HepG2 (cell line): ENCODE results near the gene ZXDC. TPM values are rescaled to one million over a fixed set of nuclear protein-coding genes. Genes with fewer than 3 reads are reported as not detected.

Experiments used
- ASH2L ChIP-seq: fragments of 300-600, 200-600 bp; sonication (generic); IDR thresholded peaks from 2 replicates; pipeline ENCODE4 v1.7.0; 2017; ENCODE audit warnings: low read depth, mild to moderate bottlenecking, moderate library complexity, mixed read lengths, low read length; ENCODE audit not compliant: insufficient read length
- CENPT ChIP-seq: sonication (generic); formaldehyde crosslinking; IDR thresholded peaks from 2 replicates; pipeline ENCODE4 v1.8.0; 2022; ENCODE audit warnings: low read depth, mild to moderate bottlenecking, moderate library complexity, missing genetic modification reagents
- HDAC1 ChIP-seq: sonication (generic); formaldehyde crosslinking; IDR thresholded peaks from 2 replicates; pipeline ENCODE4 v1.5.1; 2020; ENCODE audit warnings: mild to moderate bottlenecking, missing genetic modification reagents
- KLF13 ChIP-seq: sonication (generic); formaldehyde crosslinking; IDR thresholded peaks from 2 replicates; pipeline ENCODE4 v1.4.0; 2020; ENCODE audit warnings: mild to moderate bottlenecking, missing genetic modification reagents
- NCOR1 ChIP-seq: fragments of 200-600 bp; sonication (generic); IDR thresholded peaks from 2 replicates; pipeline ENCODE4 v1.7.0; 2017; ENCODE audit warnings: antibody characterized with exemption, low read length, borderline replicate concordance
- PCBP1 ChIP-seq: fragments of 200-400 bp; formaldehyde crosslinking; IDR thresholded peaks from 2 replicates; pipeline ENCODE4 v1.6.1; 2017; ENCODE audit warnings: mild to moderate bottlenecking, low read depth, low read length, borderline replicate concordance
- RFXANK ChIP-seq: IDR thresholded peaks from 2 replicates; pipeline ENCODE4 v1.6.1; 2016
- SIN3A ChIP-seq: IDR thresholded peaks from 2 replicates; pipeline ENCODE4 v1.6.1; 2011; ENCODE audit warnings: low read depth, mild to moderate bottlenecking, control low read depth, low read length, borderline replicate concordance
- SMC3 ChIP-seq: IDR thresholded peaks from 2 replicates; pipeline ENCODE4 v1.6.1; 2011; ENCODE audit warnings: low read length, improper control_type of control experiment
- SPEN ChIP-seq: sonication (generic); formaldehyde crosslinking; IDR thresholded peaks from 2 replicates; pipeline ENCODE4 v1.5.1; 2020; ENCODE audit warnings: low read depth, mild to moderate bottlenecking, missing genetic modification reagents
- SSRP1 ChIP-seq: IDR thresholded peaks from 2 replicates; pipeline ENCODE4 v1.6.1; 2016; ENCODE audit warnings: control low read depth
- STAG1 ChIP-seq: sonication (generic); formaldehyde crosslinking; IDR thresholded peaks from 2 replicates; pipeline ENCODE4 v1.4.0; 2020; ENCODE audit warnings: missing genetic modification reagents
- TP53 ChIP-seq: sonication (generic); formaldehyde crosslinking; conservative IDR thresholded peaks from 2 replicates; pipeline ENCODE4 v1.4.0; 2020; ENCODE audit warnings: missing genetic modification reagents
- ZNF3 ChIP-seq: IDR thresholded peaks from 2 replicates; pipeline ENCODE4 v1.7.0; 2017; ENCODE audit warnings: inconsistent platforms
- ZNF441 ChIP-seq: sonication (generic); formaldehyde crosslinking; IDR thresholded peaks from 2 replicates; pipeline ENCODE4 v1.7.0; 2021; ENCODE audit warnings: missing genetic modification reagents, borderline replicate concordance
- ZNF746 ChIP-seq: sonication (generic); formaldehyde crosslinking; IDR thresholded peaks from 2 replicates; pipeline ENCODE4 v1.8.0; 2022; ENCODE audit warnings: mild to moderate bottlenecking, missing genetic modification reagents
- polyA plus RNA-seq, 8 experiments: library from polyadenylated mRNA; depleted of rRNA in 3 of 8; stranded (reverse) in 7 of 8; unstranded in 1 of 8; fragments of >200 nt; fragmentation: Illumina TruSeq in 4 of 8; extraction: Trizol in 4 of 8; gene quantifications; 2 replicates each; pipeline versions ENCODE4 v1.2.1 to v1.2.3, GENCODE V29; 2011 to 2016; ENCODE audit warnings: low read depth in 4 of 8, missing spikeins in 1 of 8, mixed read lengths in 1 of 8; ENCODE audit not compliant: insufficient read depth in 1 of 8
- total RNA-seq, 5 experiments: library from RNA; depleted of rRNA; stranded (reverse); fragments of >200 nt; fragmentation: Illumina TruSeq; extraction: Trizol; gene quantifications; 2 replicates each; pipeline ENCODE4 v1.2.3, GENCODE V29; 2016; ENCODE audit warnings: low read depth in 1 of 5
- TF ChIP-seq, protein P1 (sequence below): sonication (generic); formaldehyde crosslinking; IDR thresholded peaks from 2 replicates; pipeline ENCODE4 v1.4.0; 2020; ENCODE audit warnings: missing genetic modification reagents
- TF ChIP-seq, protein P2 (sequence below): sonication (generic); formaldehyde crosslinking; conservative IDR thresholded peaks from 2 replicates; pipeline ENCODE4 v1.4.0; 2020; ENCODE audit warnings: missing genetic modification reagents
- TF ChIP-seq, protein P3 (sequence below): IDR thresholded peaks from 2 replicates; pipeline ENCODE4 v1.6.1; 2016; ENCODE audit warnings: missing genetic modification reagents, missing compliant biosample characterization
- TF ChIP-seq, protein P4 (sequence below): IDR thresholded peaks from 2 replicates; pipeline ENCODE4 v1.6.1; 2016; ENCODE audit warnings: low read depth
- TF ChIP-seq, protein P5 (sequence below): sonication (generic); formaldehyde crosslinking; IDR thresholded peaks from 2 replicates; pipeline ENCODE4 v1.4.0; 2020; ENCODE audit warnings: mild to moderate bottlenecking, missing genetic modification reagents
- TF ChIP-seq, protein P6 (sequence below): sonication (generic); formaldehyde crosslinking; IDR thresholded peaks from 2 replicates; pipeline ENCODE4 v1.8.1; 2023; ENCODE audit warnings: mild to moderate bottlenecking, inconsistent platforms, moderate library complexity, missing genetic modification reagents, borderline replicate concordance

The ZXDC gene
- total and polyA plus RNA-seq, 2 of the 13 experiments (the other 11 are each of a cell fraction or from before 2014, with no cell fraction given), result 17.6 to 21.2 TPM

DNA sequence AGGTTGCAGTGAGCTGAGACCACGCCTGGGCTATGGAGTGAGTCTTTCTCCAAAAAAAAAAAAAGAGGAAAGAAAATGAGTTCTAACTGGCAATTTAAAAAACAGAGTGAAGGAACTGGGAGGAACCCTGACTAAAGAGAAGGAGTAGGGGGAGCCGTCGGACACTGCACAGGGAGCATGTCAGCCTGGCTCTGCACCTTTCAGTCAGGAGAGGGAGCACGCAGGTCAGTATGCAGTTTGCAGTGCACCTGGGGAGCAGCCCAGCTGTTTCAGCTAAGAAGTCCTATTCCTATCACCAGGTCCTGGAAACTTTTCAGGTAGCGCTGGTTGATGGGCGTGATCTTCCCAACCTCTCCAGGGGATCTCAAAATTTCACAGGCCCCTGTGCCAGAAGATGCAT is 14.9 kb upstream of the ZXDC start (continued):
- TF ChIP-seq, protein P1, sequence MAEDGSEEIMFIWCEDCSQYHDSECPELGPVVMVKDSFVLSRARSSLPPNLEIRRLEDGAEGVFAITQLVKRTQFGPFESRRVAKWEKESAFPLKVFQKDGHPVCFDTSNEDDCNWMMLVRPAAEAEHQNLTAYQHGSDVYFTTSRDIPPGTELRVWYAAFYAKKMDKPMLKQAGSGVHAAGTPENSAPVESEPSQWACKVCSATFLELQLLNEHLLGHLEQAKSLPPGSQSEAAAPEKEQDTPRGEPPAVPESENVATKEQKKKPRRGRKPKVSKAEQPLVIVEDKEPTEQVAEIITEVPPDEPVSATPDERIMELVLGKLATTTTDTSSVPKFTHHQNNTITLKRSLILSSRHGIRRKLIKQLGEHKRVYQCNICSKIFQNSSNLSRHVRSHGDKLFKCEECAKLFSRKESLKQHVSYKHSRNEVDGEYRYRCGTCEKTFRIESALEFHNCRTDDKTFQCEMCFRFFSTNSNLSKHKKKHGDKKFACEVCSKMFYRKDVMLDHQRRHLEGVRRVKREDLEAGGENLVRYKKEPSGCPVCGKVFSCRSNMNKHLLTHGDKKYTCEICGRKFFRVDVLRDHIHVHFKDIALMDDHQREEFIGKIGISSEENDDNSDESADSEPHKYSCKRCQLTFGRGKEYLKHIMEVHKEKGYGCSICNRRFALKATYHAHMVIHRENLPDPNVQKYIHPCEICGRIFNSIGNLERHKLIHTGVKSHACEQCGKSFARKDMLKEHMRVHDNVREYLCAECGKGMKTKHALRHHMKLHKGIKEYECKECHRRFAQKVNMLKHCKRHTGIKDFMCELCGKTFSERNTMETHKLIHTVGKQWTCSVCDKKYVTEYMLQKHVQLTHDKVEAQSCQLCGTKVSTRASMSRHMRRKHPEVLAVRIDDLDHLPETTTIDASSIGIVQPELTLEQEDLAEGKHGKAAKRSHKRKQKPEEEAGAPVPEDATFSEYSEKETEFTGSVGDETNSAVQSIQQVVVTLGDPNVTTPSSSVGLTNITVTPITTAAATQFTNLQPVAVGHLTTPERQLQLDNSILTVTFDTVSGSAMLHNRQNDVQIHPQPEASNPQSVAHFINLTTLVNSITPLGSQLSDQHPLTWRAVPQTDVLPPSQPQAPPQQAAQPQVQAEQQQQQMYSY (CRISPR knock-in tag), result no peak
- TF ChIP-seq, protein P2, sequence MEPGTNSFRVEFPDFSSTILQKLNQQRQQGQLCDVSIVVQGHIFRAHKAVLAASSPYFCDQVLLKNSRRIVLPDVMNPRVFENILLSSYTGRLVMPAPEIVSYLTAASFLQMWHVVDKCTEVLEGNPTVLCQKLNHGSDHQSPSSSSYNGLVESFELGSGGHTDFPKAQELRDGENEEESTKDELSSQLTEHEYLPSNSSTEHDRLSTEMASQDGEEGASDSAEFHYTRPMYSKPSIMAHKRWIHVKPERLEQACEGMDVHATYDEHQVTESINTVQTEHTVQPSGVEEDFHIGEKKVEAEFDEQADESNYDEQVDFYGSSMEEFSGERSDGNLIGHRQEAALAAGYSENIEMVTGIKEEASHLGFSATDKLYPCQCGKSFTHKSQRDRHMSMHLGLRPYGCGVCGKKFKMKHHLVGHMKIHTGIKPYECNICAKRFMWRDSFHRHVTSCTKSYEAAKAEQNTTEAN (CRISPR knock-in tag), result no peak
- TF ChIP-seq SPEN (CRISPR knock-in tag), result no peak
- TF ChIP-seq, protein P3, sequence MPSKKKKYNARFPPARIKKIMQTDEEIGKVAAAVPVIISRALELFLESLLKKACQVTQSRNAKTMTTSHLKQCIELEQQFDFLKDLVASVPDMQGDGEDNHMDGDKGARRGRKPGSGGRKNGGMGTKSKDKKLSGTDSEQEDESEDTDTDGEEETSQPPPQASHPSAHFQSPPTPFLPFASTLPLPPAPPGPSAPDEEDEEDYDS (CRISPR knock-in tag), result no peak
- no peak for TF ChIP-seq RFXANK (CRISPR knock-in tag)
- TF ChIP-seq ZNF3 (CRISPR knock-in tag), result no peak
- no peak for TF ChIP-seq CENPT
- peak; percentile 65 for TF ChIP-seq STAG1 (CRISPR knock-in tag)
- no peak for TF ChIP-seq ASH2L
- no peak for TF ChIP-seq ZNF746 (CRISPR knock-in tag)
- no peak for TF ChIP-seq ZNF441 (CRISPR knock-in tag)
- TF ChIP-seq, protein P4, sequence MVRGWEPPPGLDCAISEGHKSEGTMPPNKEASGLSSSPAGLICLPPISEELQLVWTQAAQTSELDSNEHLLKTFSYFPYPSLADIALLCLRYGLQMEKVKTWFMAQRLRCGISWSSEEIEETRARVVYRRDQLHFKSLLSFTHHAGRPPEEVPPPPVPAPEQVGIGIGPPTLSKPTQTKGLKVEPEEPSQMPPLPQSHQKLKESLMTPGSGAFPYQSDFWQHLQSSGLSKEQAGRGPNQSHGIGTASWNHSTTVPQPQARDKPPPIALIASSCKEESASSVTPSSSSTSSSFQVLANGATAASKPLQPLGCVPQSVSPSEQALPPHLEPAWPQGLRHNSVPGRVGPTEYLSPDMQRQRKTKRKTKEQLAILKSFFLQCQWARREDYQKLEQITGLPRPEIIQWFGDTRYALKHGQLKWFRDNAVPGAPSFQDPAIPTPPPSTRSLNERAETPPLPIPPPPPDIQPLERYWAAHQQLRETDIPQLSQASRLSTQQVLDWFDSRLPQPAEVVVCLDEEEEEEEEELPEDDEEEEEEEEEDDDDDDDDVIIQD (CRISPR knock-in tag), result no peak
- TF ChIP-seq PCBP1, result no peak
- no peak for TF ChIP-seq NCOR1
- TF ChIP-seq SIN3A, result no peak
- no peak for TF ChIP-seq HDAC1 (CRISPR knock-in tag)
- no peak for TF ChIP-seq KLF13 (CRISPR knock-in tag)
- TF ChIP-seq TP53, result no peak
- peak; percentile 29 for TF ChIP-seq SMC3
- TF ChIP-seq, protein P5, sequence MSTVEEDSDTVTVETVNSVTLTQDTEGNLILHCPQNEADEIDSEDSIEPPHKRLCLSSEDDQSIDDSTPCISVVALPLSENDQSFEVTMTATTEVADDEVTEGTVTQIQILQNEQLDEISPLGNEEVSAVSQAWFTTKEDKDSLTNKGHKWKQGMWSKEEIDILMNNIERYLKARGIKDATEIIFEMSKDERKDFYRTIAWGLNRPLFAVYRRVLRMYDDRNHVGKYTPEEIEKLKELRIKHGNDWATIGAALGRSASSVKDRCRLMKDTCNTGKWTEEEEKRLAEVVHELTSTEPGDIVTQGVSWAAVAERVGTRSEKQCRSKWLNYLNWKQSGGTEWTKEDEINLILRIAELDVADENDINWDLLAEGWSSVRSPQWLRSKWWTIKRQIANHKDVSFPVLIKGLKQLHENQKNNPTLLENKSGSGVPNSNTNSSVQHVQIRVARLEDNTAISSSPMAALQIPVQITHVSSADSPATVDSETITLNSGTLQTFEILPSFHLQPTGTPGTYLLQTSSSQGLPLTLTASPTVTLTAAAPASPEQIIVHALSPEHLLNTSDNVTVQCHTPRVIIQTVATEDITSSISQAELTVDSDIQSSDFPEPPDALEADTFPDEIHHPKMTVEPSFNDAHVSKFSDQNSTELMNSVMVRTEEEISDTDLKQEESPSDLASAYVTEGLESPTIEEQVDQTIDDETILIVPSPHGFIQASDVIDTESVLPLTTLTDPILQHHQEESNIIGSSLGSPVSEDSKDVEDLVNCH (CRISPR knock-in tag), result no peak
- TF ChIP-seq SSRP1 (CRISPR knock-in tag), result no peak
- TF ChIP-seq, protein P6, sequence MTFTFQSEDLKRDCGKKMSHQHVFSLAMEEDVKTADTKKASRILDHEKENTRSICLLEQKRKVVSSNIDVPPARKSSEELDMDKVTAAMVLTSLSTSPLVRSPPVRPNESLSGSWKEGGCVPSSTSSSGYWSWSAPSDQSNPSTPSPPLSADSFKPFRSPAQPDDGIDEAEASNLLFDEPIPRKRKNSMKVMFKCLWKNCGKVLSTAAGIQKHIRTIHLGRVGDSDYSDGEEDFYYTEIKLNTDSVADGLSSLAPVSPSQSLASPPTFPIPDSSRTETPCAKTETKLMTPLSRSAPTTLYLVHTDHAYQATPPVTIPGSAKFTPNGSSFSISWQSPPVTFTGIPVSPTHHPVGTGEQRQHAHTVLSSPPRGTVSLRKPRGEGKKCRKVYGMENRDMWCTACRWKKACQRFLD, result no peak
